ENCODE data around the gene FCHO1. TPM values are rescaled to one million over a fixed set of nuclear protein-coding genes. Genes with fewer than 3 reads are reported as not detected.

FCHO1 gene
- total RNA-seq, 4 donors from 2014 or later: 0.76 to 3.5 (median 2.6) TPM

DNA sequence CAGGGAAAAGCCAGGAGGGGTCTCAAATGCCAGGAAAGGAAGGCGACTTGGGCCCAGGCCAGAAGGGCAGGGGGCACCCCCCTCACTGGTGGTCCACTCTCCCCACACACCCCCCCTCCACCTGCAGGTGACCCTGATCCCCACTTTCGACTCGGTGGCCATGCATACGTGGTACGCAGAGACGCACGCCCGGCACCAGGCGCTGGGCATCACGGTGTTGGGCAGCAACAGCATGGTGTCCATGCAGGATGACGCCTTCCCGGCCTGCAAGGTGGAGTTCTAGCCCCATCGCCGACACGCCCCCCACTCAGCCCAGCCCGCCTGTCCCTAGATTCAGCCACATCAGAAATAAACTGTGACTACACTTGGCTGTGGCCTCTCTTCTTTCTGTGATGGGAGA is 17.1 kb upstream of the FCHO1 start:
- H3K9me3 ChIP-seq: no peaks in the 10 kb centered on the region
- DNase-seq: no peak
- H3K4me1 ChIP-seq: peaks cover 0 to 8% (median 0%) of the 10 kb centered on the region in 3 donors
- intact Hi-C loops (cut with DNase I): no loop called here
- peaks cover 14 to 78% (median 19%) of the 10 kb centered on the region in 3 donors for H3K36me3 ChIP-seq
- H3K27me3 ChIP-seq: no peaks in the 10 kb centered on the region
- WGBS, 2 donors: 92 to 99% methylated on average over 10 of the region's 16 CpGs
- no peak overlapping the region for H3K27ac ChIP-seq
- TF ChIP-seq POLR2A (IDR thresholded peaks at IDR 0.05): no peak
- no peak overlapping the region for H3K4me3 ChIP-seq

DNA sequence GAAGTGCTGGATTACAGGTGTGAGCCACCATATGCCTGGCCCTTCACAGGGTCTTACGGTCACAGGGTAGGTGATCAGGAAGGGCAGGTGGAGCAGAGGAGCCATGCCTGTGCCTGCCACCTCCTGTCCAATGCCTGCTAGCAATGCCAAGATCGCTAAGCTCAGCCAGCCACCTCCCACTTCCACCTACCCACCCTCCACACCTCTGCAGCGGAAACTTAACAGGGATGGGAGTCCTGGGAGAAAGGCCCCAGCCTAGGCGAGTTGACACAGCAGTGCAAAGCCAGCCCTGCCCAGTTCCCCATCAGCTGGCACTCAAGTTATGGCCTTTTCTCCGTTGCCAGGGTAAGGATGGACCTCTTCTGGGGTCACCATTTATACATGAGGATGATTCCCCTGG is 15.9 kb upstream of the FCHO1 start:
- no peak for DNase-seq
- intact Hi-C loops (cut with DNase I): no loop called here
- Histone ChIP-seq H3K27me3 (no peaks in the 10 kb centered on the region), H3K4me3 (no peak overlapping the region), H3K27ac (no peak overlapping the region), H3K9me3 (no peaks in the 10 kb centered on the region), H3K36me3 (peaks cover 14 to 66% (median 16%) of the 10 kb centered on the region in 3 donors), H3K4me1 (peaks cover 0 to 8% (median 0%) of the 10 kb centered on the region in 3 donors)
- TF ChIP-seq POLR2A (IDR thresholded peaks at IDR 0.05): no peak
- TF ChIP-seq, protein P1, sequence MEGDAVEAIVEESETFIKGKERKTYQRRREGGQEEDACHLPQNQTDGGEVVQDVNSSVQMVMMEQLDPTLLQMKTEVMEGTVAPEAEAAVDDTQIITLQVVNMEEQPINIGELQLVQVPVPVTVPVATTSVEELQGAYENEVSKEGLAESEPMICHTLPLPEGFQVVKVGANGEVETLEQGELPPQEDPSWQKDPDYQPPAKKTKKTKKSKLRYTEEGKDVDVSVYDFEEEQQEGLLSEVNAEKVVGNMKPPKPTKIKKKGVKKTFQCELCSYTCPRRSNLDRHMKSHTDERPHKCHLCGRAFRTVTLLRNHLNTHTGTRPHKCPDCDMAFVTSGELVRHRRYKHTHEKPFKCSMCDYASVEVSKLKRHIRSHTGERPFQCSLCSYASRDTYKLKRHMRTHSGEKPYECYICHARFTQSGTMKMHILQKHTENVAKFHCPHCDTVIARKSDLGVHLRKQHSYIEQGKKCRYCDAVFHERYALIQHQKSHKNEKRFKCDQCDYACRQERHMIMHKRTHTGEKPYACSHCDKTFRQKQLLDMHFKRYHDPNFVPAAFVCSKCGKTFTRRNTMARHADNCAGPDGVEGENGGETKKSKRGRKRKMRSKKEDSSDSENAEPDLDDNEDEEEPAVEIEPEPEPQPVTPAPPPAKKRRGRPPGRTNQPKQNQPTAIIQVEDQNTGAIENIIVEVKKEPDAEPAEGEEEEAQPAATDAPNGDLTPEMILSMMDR (IDR thresholded peaks at IDR 0.05): no peak
- 68 to 77% methylated on average over 5 of the region's 5 CpGs for WGBS, 2 donors

DNA sequence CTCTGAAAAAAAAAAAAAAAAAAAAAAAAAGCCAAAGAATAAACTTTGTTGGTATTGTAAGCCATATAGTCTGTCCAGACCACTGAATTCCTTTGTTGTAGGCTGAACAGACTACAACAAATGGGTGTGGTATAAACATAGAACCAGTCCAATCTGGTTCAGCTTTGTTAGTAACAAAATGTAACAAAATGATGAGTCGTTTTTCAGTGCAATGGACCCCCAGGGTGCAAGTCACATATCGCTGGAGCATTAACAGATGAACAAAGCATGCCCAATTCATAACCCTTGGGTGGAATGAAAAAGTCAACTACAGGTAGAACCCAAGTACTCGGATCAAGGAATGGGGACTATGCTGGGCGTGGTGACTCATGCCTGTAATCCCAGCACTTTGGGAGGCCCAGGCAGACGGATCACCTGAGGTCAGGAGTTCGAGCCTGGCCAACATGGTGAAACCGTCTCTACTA is 13.6 kb upstream of the FCHO1 start:
- no peak for DNase-seq
- WGBS, 2 donors: 60 to 66% methylated on average over 7 of the region's 7 CpGs
- peaks cover 14 to 42% (median 16%) of the 10 kb centered on the region in 3 donors for H3K36me3 ChIP-seq

DNA sequence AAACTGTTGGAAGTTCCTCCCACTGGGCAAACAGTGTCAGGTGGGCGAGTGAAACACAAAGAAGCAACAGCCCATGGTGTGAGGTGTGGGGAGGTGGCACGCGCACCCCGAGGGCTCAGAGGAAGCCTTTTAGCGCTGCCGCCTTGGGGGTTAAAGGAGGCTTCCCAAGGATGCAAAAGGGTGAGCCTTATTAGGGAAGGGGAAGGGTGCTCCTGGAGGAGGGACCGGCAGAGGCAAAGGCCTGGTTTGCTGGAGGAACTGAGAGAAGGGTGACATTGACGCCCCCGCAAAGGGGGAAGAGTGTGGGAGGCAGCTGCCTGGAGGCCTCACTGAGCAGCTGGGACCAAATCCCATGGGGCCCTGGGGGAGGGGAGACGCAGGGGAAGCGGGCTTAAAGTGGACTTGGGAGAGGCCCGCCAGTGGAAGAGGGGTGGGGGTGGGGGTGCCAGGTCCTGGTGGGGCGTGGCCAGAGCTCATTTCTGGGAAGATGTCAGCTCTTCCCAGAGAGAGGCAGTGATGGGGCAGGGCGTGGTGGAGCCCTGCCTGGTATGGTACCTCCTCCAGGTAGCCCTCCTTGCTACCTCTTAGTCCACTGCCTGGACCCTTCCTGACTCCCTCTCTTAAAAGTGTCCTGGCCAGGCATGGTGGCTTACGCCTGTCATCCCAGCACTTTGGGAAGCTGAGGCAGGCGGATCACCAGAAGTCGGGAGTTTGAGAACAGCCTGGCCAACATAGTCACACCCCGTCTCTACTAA is 12.0 kb upstream of the FCHO1 start:
- intact Hi-C loops (cut with DNase I): no loop called here
- WGBS, 2 donors: 62 to 66% methylated on average over 12 to 16 of the region's 18 CpGs
- no peak overlapping the region for H3K4me3 ChIP-seq
- no peaks in the 10 kb centered on the region for H3K4me1 ChIP-seq
- DNase-seq: no peak
- H3K36me3 ChIP-seq: peaks cover 0 to 27% (median 2%) of the 10 kb centered on the region in 3 donors
- H3K9me3 ChIP-seq: no peaks in the 10 kb centered on the region
- TF ChIP-seq, protein P1 (IDR thresholded peaks at IDR 0.05): no peak
- TF ChIP-seq POLR2A (IDR thresholded peaks at IDR 0.05): no peak
- no peak overlapping the region for H3K27ac ChIP-seq
- no peaks in the 10 kb centered on the region for H3K27me3 ChIP-seq

More for the DNA sequence above, 13.6 kb upstream of the FCHO1 start:
- H3K4me3 ChIP-seq: no peak overlapping the region
- TF ChIP-seq, protein P1 (IDR thresholded peaks at IDR 0.05): no peak
- no peak for TF ChIP-seq POLR2A (IDR thresholded peaks at IDR 0.05)
- intact Hi-C loops (cut with DNase I): no loop called here
- peaks cover 0 to under 1% (median 0%) of the 10 kb centered on the region in 3 donors for H3K4me1 ChIP-seq
- H3K27ac ChIP-seq: no peak overlapping the region
- no peaks in the 10 kb centered on the region for H3K9me3 ChIP-seq
- H3K27me3 ChIP-seq: no peaks in the 10 kb centered on the region

DNA sequence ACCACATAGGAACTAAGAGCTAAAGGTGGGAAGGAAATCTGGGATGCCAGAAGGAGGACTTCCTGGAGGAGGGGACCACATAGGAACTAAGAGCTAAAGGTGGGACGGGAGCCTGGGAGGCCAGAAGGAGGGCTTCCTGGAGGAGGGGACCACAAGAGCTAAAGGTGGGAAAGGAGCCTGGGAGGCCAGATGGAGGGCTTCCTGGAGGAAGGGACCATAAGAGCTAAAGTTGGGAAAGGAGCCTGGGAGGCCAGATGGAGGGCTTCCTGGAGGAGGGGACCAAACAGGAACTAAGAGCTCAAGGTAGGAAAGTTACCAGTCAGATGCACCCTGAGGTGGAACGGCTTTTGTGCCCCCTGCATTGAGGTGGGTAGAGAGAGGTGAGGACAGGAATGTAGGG is 9.8 kb upstream of the FCHO1 start:
- Histone ChIP-seq H3K4me1 (no peaks in the 10 kb centered on the region), H3K4me3 (no peak overlapping the region), H3K36me3 (peaks cover 0 to 5% (median 0%) of the 10 kb centered on the region in 3 donors), H3K27ac (no peak overlapping the region), H3K9me3 (no peaks in the 10 kb centered on the region), H3K27me3 (peaks cover 0 to 3% (median 0%) of the 10 kb centered on the region in 4 donors)
- intact Hi-C loops (cut with DNase I): no loop called here
- no peak for DNase-seq
- WGBS, 2 donors: 84% methylated on average over 2 of the region's 2 CpGs
- TF ChIP-seq, protein P1 (IDR thresholded peaks at IDR 0.05): no peak
- TF ChIP-seq POLR2A (IDR thresholded peaks at IDR 0.05): no peak

Data from esophagus squamous epithelium (tissue), 5 donors.